ENCODE data around the gene UGT8.
"Not testable (repeated sequence)": the region's sequence is repeated elsewhere in the genome, so short reads cannot be mapped to it uniquely, and the experiment has no call there.

The UGT8 gene

GRCh38 chr4:114563536-114564315, 34.9 kb upstream of the UGT8 start:
- Histone ChIP-seq H3K36me3 (no peaks in the 10 kb centered on the region), H3K27me3 (no peaks in the 10 kb centered on the region), H3K4me1 (no peaks in the 10 kb centered on the region), H3K9me3 (no peaks in the 10 kb centered on the region), H3K4me3 (ENCODE audit: low read depth, low read length) (no peak overlapping the region)
- DNase-seq, result no peak
- no peak for TF ChIP-seq CTCF (IDR thresholded peaks at IDR 0.05; ENCODE audit: low read depth, low read length)

- no peak for DNase-seq
- H3K9me3 ChIP-seq, result no peaks in the 10 kb centered on the region
- no peak for TF ChIP-seq CTCF (IDR thresholded peaks at IDR 0.05; ENCODE audit: low read depth, low read length)
- no peaks in the 10 kb centered on the region for H3K27me3 ChIP-seq
- H3K36me3 ChIP-seq, result no peaks in the 10 kb centered on the region
- H3K4me1 ChIP-seq, result no peaks in the 10 kb centered on the region
- no peak overlapping the region for H3K4me3 ChIP-seq (ENCODE audit: low read depth, low read length)
Measured at GRCh38 chr4:114577386-114577785, 21.2 kb upstream of the UGT8 start.

- DNase-seq, result no peak
- no peaks in the 10 kb centered on the region for H3K4me1 ChIP-seq
- no peak for TF ChIP-seq CTCF (IDR thresholded peaks at IDR 0.05; ENCODE audit: low read depth, low read length)
- H3K9me3 ChIP-seq, result no peaks in the 10 kb centered on the region
- no peaks in the 10 kb centered on the region for H3K36me3 ChIP-seq
- H3K4me3 ChIP-seq (ENCODE audit: low read depth, low read length), result no peak overlapping the region
- H3K27me3 ChIP-seq, result no peaks in the 10 kb centered on the region
Measured at GRCh38 chr4:114582621-114583020, 16.0 kb upstream of the UGT8 start.

- Histone ChIP-seq H3K9me3 (no peaks in the 10 kb centered on the region), H3K4me3 (ENCODE audit: low read depth, low read length) (no peak overlapping the region), H3K36me3 (no peaks in the 10 kb centered on the region), H3K27me3 (no peaks in the 10 kb centered on the region), H3K4me1 (no peaks in the 10 kb centered on the region)
- no peak for TF ChIP-seq CTCF (IDR thresholded peaks at IDR 0.05; ENCODE audit: low read depth, low read length)
- DNase-seq, result no peak
Measured at GRCh38 chr4:114588305-114588704, 10.3 kb upstream of the UGT8 start.

GRCh38 chr4:114590360-114590759, 8.2 kb upstream of the UGT8 start:
- not testable (repeated sequence) for H3K36me3 ChIP-seq; H3K4me3 ChIP-seq (ENCODE audit: low read depth, low read length); H3K4me1 ChIP-seq; H3K27me3 ChIP-seq; H3K9me3 ChIP-seq; DNase-seq

GRCh38 chr4:114593526-114593925, 5.1 kb upstream of the UGT8 start:
- no peak for TF ChIP-seq CTCF (IDR thresholded peaks at IDR 0.05; ENCODE audit: low read depth, low read length)
- H3K9me3 ChIP-seq, result no peaks in the 10 kb centered on the region

More at GRCh38 chr4:114593526-114593925, 5.1 kb upstream of the UGT8 start:
- H3K4me3 ChIP-seq (ENCODE audit: low read depth, low read length), result no peak overlapping the region
- H3K4me1 ChIP-seq, result no peaks in the 10 kb centered on the region
- peaks cover 19% of the 10 kb centered on the region for H3K27me3 ChIP-seq
- no peaks in the 10 kb centered on the region for H3K36me3 ChIP-seq
- no peak for DNase-seq
